IMR-90 (cell line): ENCODE data around the gene FAM13B. TPM values are rescaled to one million over a fixed set of nuclear protein-coding genes. Genes with fewer than 3 reads are reported as not detected.

ENCODE experiments used
- ATAC-seq: fragments of 200-7000 bp; cut with Tn5 transposase; 2 replicates; pipeline ENCODE4 v1.9.1; 2020; ENCODE audit warnings: low read depth, mild to moderate bottlenecking, moderate library complexity
- BruUV-seq: library from RNA; stranded (reverse); fragments of 400-500 nt; replicated peaks from 2 replicates; lab custom pipeline; 2021; lab: Mats Ljungman, UMichigan
- CTCF ChIA-PET: fragments of 300-600 bp; formaldehyde crosslinking; extraction: SDS; loops from one replicate; lab custom pipeline; 2021; ENCODE audit warnings: antibody characterized with exemption; lab: Yijun Ruan, JAX
- POLR2A ChIA-PET: fragments of 300-600 bp; sonication (Branson Sonifier 250); formaldehyde crosslinking; loops from one replicate; lab custom pipeline; 2022; ENCODE audit warnings: antibody characterized with exemption; ENCODE audit not compliant: unreplicated experiment; lab: Charles Lee
- DNase-seq: peaks from one replicate; pipeline ENCODE4 v3.0.0; 2013
- H2AFZ ChIP-seq: replicated peaks from 2 replicates; pipeline ENCODE3; 2013; ENCODE audit warnings: low read length, mild to moderate bottlenecking; ENCODE audit not compliant: poor library complexity
- H2AK5ac ChIP-seq: 2 replicates; pipeline ENCODE4 v1.6.1; 2013; ENCODE audit warnings: low read depth, low read length, inconsistent platforms
- H2AK9ac ChIP-seq: replicated peaks from 2 replicates; pipeline ENCODE3; 2013; ENCODE audit warnings: mild to moderate bottlenecking, low read depth, low read length, moderate library complexity; ENCODE audit not compliant: poor library complexity
- H2BK120ac ChIP-seq: 2 replicates; pipeline ENCODE4 v1.6.1; 2013; ENCODE audit warnings: low read depth, low read length, inconsistent platforms
- H2BK15ac ChIP-seq: 3 replicates; pipeline ENCODE4 v1.6.1; 2013; ENCODE audit warnings: low read depth, low read length, inconsistent platforms
- H2BK20ac ChIP-seq: 2 replicates; pipeline ENCODE4 v1.6.1; 2013; ENCODE audit warnings: low read depth, mild to moderate bottlenecking, inconsistent platforms, low read length, moderate library complexity
- H2BK5ac ChIP-seq: 2 replicates; pipeline ENCODE4 v1.6.1; 2013; ENCODE audit warnings: mild to moderate bottlenecking, low read depth, low read length, inconsistent platforms; ENCODE audit not compliant: poor library complexity, severe bottlenecking
- H3K14ac ChIP-seq: replicated peaks from 2 replicates; pipeline ENCODE4 v1.6.1; 2013; ENCODE audit warnings: low read depth, low read length, inconsistent platforms
- H3K18ac ChIP-seq: 2 replicates; pipeline ENCODE4 v1.6.1; 2013; ENCODE audit warnings: low read depth, low read length, control low read depth
- H3K23ac ChIP-seq: 2 replicates; pipeline ENCODE4 v1.6.1; 2013; ENCODE audit warnings: low read depth, low read length, inconsistent platforms
- H3K27ac ChIP-seq: 2 replicates; pipeline ENCODE4 v1.5.1; 2013; ENCODE audit warnings: mild to moderate bottlenecking, control low read depth, low read length; ENCODE audit not compliant: insufficient read depth
- H3K27me3 ChIP-seq: 2 replicates; pipeline ENCODE4 v1.6.1; 2013; ENCODE audit warnings: low read length; ENCODE audit not compliant: control insufficient read depth, insufficient read depth
- H3K36me3 ChIP-seq: 2 replicates; pipeline ENCODE4 v1.6.1; 2013; ENCODE audit warnings: low read length, mixed read lengths; ENCODE audit not compliant: control insufficient read depth, insufficient read depth
- H3K4ac ChIP-seq: 2 replicates; pipeline ENCODE4 v1.6.1; 2013; ENCODE audit warnings: low read depth, low read length, inconsistent platforms
- H3K4me1 ChIP-seq: 2 replicates; pipeline ENCODE4 v1.6.1; 2013; ENCODE audit warnings: low read length, mixed read lengths; ENCODE audit not compliant: control insufficient read depth, insufficient read depth
- H3K4me2 ChIP-seq: 2 replicates; pipeline ENCODE4 v1.6.1; 2013; ENCODE audit warnings: low read depth, mild to moderate bottlenecking, control low read depth, low read length, moderate library complexity
- H3K4me3 ChIP-seq: 2 replicates; pipeline ENCODE4 v1.5.1; 2013; ENCODE audit warnings: low read depth, mild to moderate bottlenecking, control low read depth, low read length, moderate library complexity; ENCODE audit not compliant: insufficient read depth
- H3K56ac ChIP-seq: 2 replicates; pipeline ENCODE4 v1.6.1; 2013; ENCODE audit warnings: low read length, inconsistent platforms; ENCODE audit not compliant: insufficient read depth; ENCODE audit errors: extremely low read depth
- H3K79me1 ChIP-seq, 2 experiments: 2 replicates each; pipeline ENCODE4 v1.6.1; 2013; ENCODE audit warnings: low read length in 2 of 2, inconsistent platforms in 1 of 2, low read depth in 1 of 2
- H3K9ac ChIP-seq: 2 replicates; pipeline ENCODE4 v1.6.1; 2013; ENCODE audit warnings: low read depth, low read length, control low read depth
- H3K9me1 ChIP-seq: 2 replicates; pipeline ENCODE4 v1.6.1; 2013; ENCODE audit warnings: low read length, inconsistent platforms; ENCODE audit not compliant: insufficient read depth
- H3K9me3 ChIP-seq: 2 replicates; pipeline ENCODE4 v1.6.1; 2013; ENCODE audit warnings: low read length; ENCODE audit not compliant: control insufficient read depth, insufficient read depth
- H4K20me1 ChIP-seq: 2 replicates; pipeline ENCODE4 v1.6.1; 2013; ENCODE audit warnings: low read length, inconsistent platforms; ENCODE audit not compliant: insufficient read depth
- H4K5ac ChIP-seq: 2 replicates; pipeline ENCODE4 v1.6.1; 2013; ENCODE audit warnings: mild to moderate bottlenecking, low read depth, low read length, control low read depth
- H4K8ac ChIP-seq, 2 experiments: 2 replicates each; pipeline ENCODE4 v1.6.1; 2013; ENCODE audit warnings: low read depth in 2 of 2, low read length in 2 of 2, control low read depth in 1 of 2, inconsistent platforms in 1 of 2
- H4K91ac ChIP-seq: 2 replicates; pipeline ENCODE4 v1.6.1; 2013; ENCODE audit warnings: low read depth, low read length, inconsistent platforms; ENCODE audit not compliant: insufficient read depth
- FOS ChIP-seq: fragments of 150-350 bp; IDR thresholded peaks from 2 replicates; pipeline ENCODE4 v1.6.1; 2016; ENCODE audit warnings: low read depth, low read length
- MAFK ChIP-seq: IDR thresholded peaks from 2 replicates; pipeline ENCODE4 v1.6.1; 2012; ENCODE audit warnings: low read depth, low read length, improper control_type of control experiment
- POLR2A ChIP-seq: IDR thresholded peaks from 2 replicates; pipeline ENCODE4 v1.6.1; 2012; ENCODE audit warnings: mild to moderate bottlenecking, low read depth, low read length
- WGBS, 2 experiments: methylation state at CpG; one replicate each; pipeline versions ENCODE4 v1.1.5 to v1.1.7; 2013; ENCODE audit warnings: missing lambda C conversion rate in 2 of 2; ENCODE audit not compliant: insufficient read length in 1 of 2; ENCODE audit errors: extremely low coverage in 2 of 2; 5-methylcytosine and 5-hydroxymethylcytosine counted together
- dilution Hi-C: fragments of 300-500 bp; cut with HindIII; formaldehyde crosslinking; loops from one replicate; pipeline ENCODE4 v1.14.3; 2018; ENCODE audit warnings: low sequenced_read_pairs; ENCODE audit not compliant: unreplicated experiment
- in situ Hi-C: fragments of 300-500 bp; cut with MboI; formaldehyde crosslinking; loops from 3 replicates; pipeline ENCODE4 v1.14.3; 2019; ENCODE audit warnings: low sequenced_read_pairs, inconsistent platforms, mixed read lengths
- intact Hi-C: fragments of 100-400 bp; cut with micrococcal nuclease; formaldehyde crosslinking; loops from 2 replicates; pipeline ENCODE4 v1.10.0; 2022
- polyA plus RNA-seq, 3 experiments: library from polyadenylated mRNA; depleted of rRNA; stranded (reverse); fragments of >200 nt; gene quantifications; 2 replicates each; pipeline ENCODE4 v1.2.3, GENCODE V29; 2012; ENCODE audit warnings: low replicate concordance in 1 of 3
- total RNA-seq: library from RNA; depleted of rRNA; stranded (reverse); fragments of >200 nt; gene quantifications from 2 replicates; pipeline ENCODE4 v1.2.3, GENCODE V29; 2012

The FAM13B gene
- total and polyA plus RNA-seq, 2 of the 4 experiments (the other 2 are of a cell fraction): 14.6 to 15.1 TPM

GRCh38 chr5:138000102-138000723, 32.7 kb downstream of the FAM13B start:
- no CpG with 5 or more reads among the region's 6 CpGs for WGBS, 2 experiments
- no peaks in the 10 kb centered on the region for H3K27me3 ChIP-seq
- H3K4me1 ChIP-seq: peaks cover 11% of the 10 kb centered on the region
- 0 out of 2 replicates have a peak overlapping the region, but pooled peaks have one; percentile 21 for H3K14ac ChIP-seq
- no peak overlapping the region for H3K56ac ChIP-seq
- H2BK15ac ChIP-seq: no peak overlapping the region
- H3K27ac ChIP-seq: peak overlapping the region; percentile 32; the same call in 1 of the 2 replicates
- in situ Hi-C loops: no loop called here
- H4K8ac ChIP-seq: peak overlapping the region in 1 of 2 experiments; percentile 47; a peak in 1 of 4 replicates
- no peak overlapping the region for H3K23ac ChIP-seq
- intact Hi-C loops: no loop called here
- peaks cover 15% of the 10 kb centered on the region for H3K9me1 ChIP-seq
- H3K9ac ChIP-seq: no peak overlapping the region
- H3K9me3 ChIP-seq: peaks cover 2% of the 10 kb centered on the region; the same call in 1 of the 2 replicates
- no TSS peak for BruUV-seq
- H3K4ac ChIP-seq: no peak overlapping the region
- POLR2A ChIA-PET: no interaction called here
- H2AFZ ChIP-seq: no peak overlapping the region
- peak overlapping the region; percentile 44; the same call in 1 of the 2 replicates for H4K5ac ChIP-seq
- TF ChIP-seq MAFK (no peak), POLR2A (no peak), FOS (peak; percentile 42; the same call in 1 of the 2 replicates)
- 0 out of 2 replicates have a peak overlapping the region, but pooled peaks have one; percentile 10 for H2BK20ac ChIP-seq
- H3K4me2 ChIP-seq: no peak overlapping the region
- H3K36me3 ChIP-seq: peaks cover 16% of the 10 kb centered on the region; the same call in 1 of the 2 replicates
- H2AK9ac ChIP-seq: no peak overlapping the region
- H2BK5ac ChIP-seq: peak overlapping the region; percentile 73
- H2AK5ac ChIP-seq: peak overlapping the region; percentile 39; the same call in 1 of the 2 replicates
- H3K79me1 ChIP-seq: peaks cover 32 to 61% of the 10 kb centered on the region in 2 experiments
- CTCF ChIA-PET: no interaction called here
- H3K4me3 ChIP-seq: no peak overlapping the region
- ATAC-seq: peak; percentile 76
- dilution Hi-C loops: no loop called here
- H3K18ac ChIP-seq: peak overlapping the region; percentile 48
- peak; percentile 66 for DNase-seq
- peaks cover 16% of the 10 kb centered on the region; the same call in 1 of the 2 replicates for H4K20me1 ChIP-seq
- H4K91ac ChIP-seq: peak overlapping the region; percentile 41; the same call in 1 of the 2 replicates
- H2BK120ac ChIP-seq: no peak overlapping the region
